Measurements from ENCODE around the gene KMT2A.

Gene KMT2A

GRCh38 chr11:118485273-118485672 is 49.0 kb downstream of the KMT2A start:
- no peak for TF ChIP-seq POLR2A (IDR thresholded peaks at IDR 0.05; ENCODE audit: low read depth, low read length)
- FAIRE-seq (no peak), DNase-seq (ENCODE audit: insufficient read length, low spot score) (no peak)

GRCh38 chr11:118488480-118489109 is 52.3 kb downstream of the KMT2A start:
- no peak for TF ChIP-seq POLR2A (IDR thresholded peaks at IDR 0.05; ENCODE audit: low read depth, low read length)
- DNase-seq (ENCODE audit: insufficient read length, low spot score) (peak; percentile 33), FAIRE-seq (peak; percentile 53)

- FAIRE-seq (no peak), DNase-seq (ENCODE audit: insufficient read length, low spot score) (no peak)
- no peak for TF ChIP-seq POLR2A (IDR thresholded peaks at IDR 0.05; ENCODE audit: low read depth, low read length)
Observed at GRCh38 chr11:118491041-118491440, 54.7 kb downstream of the KMT2A start.

- FAIRE-seq = no peak
- TF ChIP-seq POLR2A (IDR thresholded peaks at IDR 0.05; ENCODE audit: low read depth, low read length) = no peak
Observed at GRCh38 chr11:118497831-118498230, 61.5 kb downstream of the KMT2A start.

GRCh38 chr11:118503216-118503615 is 66.9 kb downstream of the KMT2A start:
- no peak for TF ChIP-seq POLR2A (IDR thresholded peaks at IDR 0.05; ENCODE audit: low read depth, low read length)
- FAIRE-seq (no peak), DNase-seq (ENCODE audit: insufficient read length, low spot score) (no peak)

More at GRCh38 chr11:118497831-118498230, 61.5 kb downstream of the KMT2A start:
- no peak for DNase-seq (ENCODE audit: insufficient read length, low spot score)

GRCh38 chr11:118511601-118512000 is 75.3 kb downstream of the KMT2A start:
- no peak for TF ChIP-seq POLR2A (IDR thresholded peaks at IDR 0.05; ENCODE audit: low read depth, low read length)
- FAIRE-seq (no peak), DNase-seq (ENCODE audit: insufficient read length, low spot score) (no peak)

GRCh38 chr11:118514103-118514502 is 77.8 kb downstream of the KMT2A start:
- TF ChIP-seq POLR2A (IDR thresholded peaks at IDR 0.05; ENCODE audit: low read depth, low read length) = no peak
- DNase-seq (ENCODE audit: insufficient read length, low spot score) = no peak
- FAIRE-seq = no peak

GRCh38 chr11:118519549-118519948 is 83.3 kb downstream of the KMT2A start:
- TF ChIP-seq POLR2A (IDR thresholded peaks at IDR 0.05; ENCODE audit: low read depth, low read length) = no peak

GRCh38 chr11:118521892-118522311 is 85.6 kb downstream of the KMT2A start:
- TF ChIP-seq POLR2A (IDR thresholded peaks at IDR 0.05; ENCODE audit: low read depth, low read length) = no peak
- FAIRE-seq = no peak
- DNase-seq (ENCODE audit: insufficient read length, low spot score) = no peak

More at GRCh38 chr11:118519549-118519948, 83.3 kb downstream of the KMT2A start:
- DNase-seq (ENCODE audit: insufficient read length, low spot score) = no peak
- no peak for FAIRE-seq

- DNase-seq (ENCODE audit: insufficient read length, low spot score) (no peak), FAIRE-seq (no peak)
- no peak for TF ChIP-seq POLR2A (IDR thresholded peaks at IDR 0.05; ENCODE audit: low read depth, low read length)
Observed at GRCh38 chr11:118522571-118523072, 86.3 kb downstream of the KMT2A start.

GRCh38 chr11:118524356-118524755 is 88.1 kb downstream of the KMT2A start:
- no peak for TF ChIP-seq POLR2A (IDR thresholded peaks at IDR 0.05; ENCODE audit: low read depth, low read length)
- DNase-seq (ENCODE audit: insufficient read length, low spot score) (no peak), FAIRE-seq (no peak)

GRCh38 chr11:118524757-118525470 is 88.6 kb downstream of the KMT2A start:
- DNase-seq (ENCODE audit: insufficient read length, low spot score) (no peak), FAIRE-seq (no peak)
- TF ChIP-seq POLR2A (IDR thresholded peaks at IDR 0.05; ENCODE audit: low read depth, low read length) = no peak

- DNase-seq (ENCODE audit: insufficient read length, low spot score) (no peak), FAIRE-seq (no peak)
- TF ChIP-seq POLR2A (IDR thresholded peaks at IDR 0.05; ENCODE audit: low read depth, low read length) = no peak
Observed at GRCh38 chr11:118526688-118527087, 90.4 kb downstream of the KMT2A start.

GRCh38 chr11:118527109-118527508 is 90.8 kb downstream of the KMT2A start, which contains the start of gene TTC36:
TSS of gene TTC36 (plus strand) at chr11:118527474. CDS start at chr11:118527495, 21 bp downstream.
- FAIRE-seq = no peak

GRCh38 chr11:118528511-118528910 is 92.2 kb downstream of the KMT2A start:
- no peak for TF ChIP-seq POLR2A (IDR thresholded peaks at IDR 0.05; ENCODE audit: low read depth, low read length)
- FAIRE-seq = no peak
- DNase-seq (ENCODE audit: insufficient read length, low spot score) = no peak

More at GRCh38 chr11:118527109-118527508, 90.8 kb downstream of the KMT2A start, which contains the start of gene TTC36:
- TF ChIP-seq POLR2A (IDR thresholded peaks at IDR 0.05; ENCODE audit: low read depth, low read length) = no peak
- DNase-seq (ENCODE audit: insufficient read length, low spot score) = no peak
